Femur (tissue), 1 donor: ENCODE measurements around the gene SORCS3.
"Not testable (repeated sequence)": the region's sequence is repeated elsewhere in the genome, so short reads cannot be mapped to it uniquely, and the experiment has no call there.

Experiments used
- DNase-seq: peaks from one replicate; pipeline ENCODE4 v3.0.0-alpha.2; 2017

SORCS3 gene

GRCh38 chr10:104694074-104694473 is 53.0 kb downstream of the SORCS3 start:
- no peak for DNase-seq

GRCh38 chr10:104703262-104703661 is 62.2 kb downstream of the SORCS3 start:
- DNase-seq: not testable (repeated sequence)

GRCh38 chr10:104706886-104707285 is 65.8 kb downstream of the SORCS3 start:
- no peak for DNase-seq

- DNase-seq: no peak
Measured at GRCh38 chr10:104707602-104708459, 66.7 kb downstream of the SORCS3 start.

GRCh38 chr10:104711302-104711721 is 70.2 kb downstream of the SORCS3 start:
- no peak for DNase-seq

GRCh38 chr10:104730593-104730992 is 89.5 kb downstream of the SORCS3 start:
- DNase-seq: not testable (repeated sequence)

GRCh38 chr10:104731192-104731591 is 90.1 kb downstream of the SORCS3 start:
- no peak for DNase-seq

- no peak for DNase-seq
Measured at GRCh38 chr10:104732222-104732621, 91.1 kb downstream of the SORCS3 start.

- DNase-seq: no peak
Measured at GRCh38 chr10:104734433-104734832, 93.3 kb downstream of the SORCS3 start.

- no peak for DNase-seq
Measured at GRCh38 chr10:104735036-104735756, 94.1 kb downstream of the SORCS3 start.

GRCh38 chr10:104735757-104736391 is 94.8 kb downstream of the SORCS3 start:
- DNase-seq: no peak

GRCh38 chr10:104741127-104741526 is 100.0 kb downstream of the SORCS3 start:
- no peak for DNase-seq

- no peak for DNase-seq
Measured at GRCh38 chr10:104744052-104744451, 103.0 kb downstream of the SORCS3 start.

GRCh38 chr10:104750291-104750690 is 109.2 kb downstream of the SORCS3 start:
- DNase-seq: no peak

- DNase-seq: no peak
Measured at GRCh38 chr10:104762793-104763192, 121.7 kb downstream of the SORCS3 start.

GRCh38 chr10:104766341-104766740 is 125.3 kb downstream of the SORCS3 start:
- DNase-seq: no peak

- no peak for DNase-seq
Measured at GRCh38 chr10:104767282-104767681, 126.2 kb downstream of the SORCS3 start.

GRCh38 chr10:104767745-104768144 is 126.7 kb downstream of the SORCS3 start:
- DNase-seq: no peak

GRCh38 chr10:104773105-104773504 is 132.0 kb downstream of the SORCS3 start:
- DNase-seq: no peak

- DNase-seq: no peak
Measured at GRCh38 chr10:104774234-104774633, 133.1 kb downstream of the SORCS3 start.

GRCh38 chr10:104777086-104777799 is 136.2 kb downstream of the SORCS3 start:
- no peak for DNase-seq

GRCh38 chr10:104778371-104778770 is 137.3 kb downstream of the SORCS3 start:
- DNase-seq: no peak

- no peak for DNase-seq
Measured at GRCh38 chr10:104779701-104780100, 138.6 kb downstream of the SORCS3 start.
